ENCODE data around the gene HBS1L.

HBS1L gene

GRCh38 chr6:134918418-134918961, 136.1 kb downstream of the HBS1L start:
- DNase-seq (ENCODE audit: low read depth in 2 of 2, low spot score in 1 of 2) = no peak

DNA sequence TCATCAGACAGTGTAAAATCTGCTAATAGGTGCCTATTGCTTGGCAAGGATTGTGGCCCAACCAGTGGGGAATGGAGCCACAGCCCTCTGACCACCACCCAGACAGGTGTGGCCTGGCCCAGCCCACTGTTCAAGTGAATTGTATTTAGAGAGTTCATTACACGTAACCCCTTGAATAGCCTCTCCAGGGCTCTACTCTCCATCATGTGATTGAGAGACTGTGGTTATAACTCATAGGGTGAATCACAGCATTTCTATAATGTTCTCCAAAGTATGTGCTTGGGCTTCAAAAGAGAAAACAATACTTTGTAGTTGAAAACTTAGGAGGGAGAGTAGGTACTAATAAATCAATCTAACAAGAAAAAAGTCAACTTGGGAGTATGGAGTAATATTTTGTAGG, 143.1 kb downstream of the HBS1L start:
- DNase-seq (ENCODE audit: low read depth in 2 of 2, low spot score in 1 of 2) = no peak

- DNase-seq (ENCODE audit: low read depth in 2 of 2, low spot score in 1 of 2) = no peak
Observed at GRCh38 chr6:134910593-134910935, 144.1 kb downstream of the HBS1L start.

Measured in stimulated activated CD8-positive, alpha-beta memory T cell treated with anti-CD3 and anti-CD28 coated beads, Interleukin-4, amount 100 ng/mL, for 4 hours (primary cell).